Measurements from ENCODE around the gene CST3.

- TF ChIP-seq EZH2 (IDR thresholded peaks at IDR 0.05; ENCODE audit: borderline replicate concordance, low read depth, low read length, poor library complexity, severe bottlenecking), result no peak
- TF ChIP-seq, protein P1, sequence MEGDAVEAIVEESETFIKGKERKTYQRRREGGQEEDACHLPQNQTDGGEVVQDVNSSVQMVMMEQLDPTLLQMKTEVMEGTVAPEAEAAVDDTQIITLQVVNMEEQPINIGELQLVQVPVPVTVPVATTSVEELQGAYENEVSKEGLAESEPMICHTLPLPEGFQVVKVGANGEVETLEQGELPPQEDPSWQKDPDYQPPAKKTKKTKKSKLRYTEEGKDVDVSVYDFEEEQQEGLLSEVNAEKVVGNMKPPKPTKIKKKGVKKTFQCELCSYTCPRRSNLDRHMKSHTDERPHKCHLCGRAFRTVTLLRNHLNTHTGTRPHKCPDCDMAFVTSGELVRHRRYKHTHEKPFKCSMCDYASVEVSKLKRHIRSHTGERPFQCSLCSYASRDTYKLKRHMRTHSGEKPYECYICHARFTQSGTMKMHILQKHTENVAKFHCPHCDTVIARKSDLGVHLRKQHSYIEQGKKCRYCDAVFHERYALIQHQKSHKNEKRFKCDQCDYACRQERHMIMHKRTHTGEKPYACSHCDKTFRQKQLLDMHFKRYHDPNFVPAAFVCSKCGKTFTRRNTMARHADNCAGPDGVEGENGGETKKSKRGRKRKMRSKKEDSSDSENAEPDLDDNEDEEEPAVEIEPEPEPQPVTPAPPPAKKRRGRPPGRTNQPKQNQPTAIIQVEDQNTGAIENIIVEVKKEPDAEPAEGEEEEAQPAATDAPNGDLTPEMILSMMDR (conservative IDR thresholded peaks at IDR 0.05; ENCODE audit: low read depth, low read length), result no peak
Measured at GRCh38 chr20:23628402-23629016, 9.2 kb downstream of the CST3 start.
